NCI-H1105 (cell line): ENCODE data around the gene SH3PXD2A.

Experiments
- DNase-seq: peaks from one replicate; lab custom pipeline; 2025; lab: John Stamatoyannopoulos, UW

The SH3PXD2A gene

GRCh38 chr10:103683851-103684250, 171.5 kb downstream of the SH3PXD2A start:
- no peak for DNase-seq

- no peak for DNase-seq
Measured at GRCh38 chr10:103682631-103683030, 172.7 kb downstream of the SH3PXD2A start.

DNA sequence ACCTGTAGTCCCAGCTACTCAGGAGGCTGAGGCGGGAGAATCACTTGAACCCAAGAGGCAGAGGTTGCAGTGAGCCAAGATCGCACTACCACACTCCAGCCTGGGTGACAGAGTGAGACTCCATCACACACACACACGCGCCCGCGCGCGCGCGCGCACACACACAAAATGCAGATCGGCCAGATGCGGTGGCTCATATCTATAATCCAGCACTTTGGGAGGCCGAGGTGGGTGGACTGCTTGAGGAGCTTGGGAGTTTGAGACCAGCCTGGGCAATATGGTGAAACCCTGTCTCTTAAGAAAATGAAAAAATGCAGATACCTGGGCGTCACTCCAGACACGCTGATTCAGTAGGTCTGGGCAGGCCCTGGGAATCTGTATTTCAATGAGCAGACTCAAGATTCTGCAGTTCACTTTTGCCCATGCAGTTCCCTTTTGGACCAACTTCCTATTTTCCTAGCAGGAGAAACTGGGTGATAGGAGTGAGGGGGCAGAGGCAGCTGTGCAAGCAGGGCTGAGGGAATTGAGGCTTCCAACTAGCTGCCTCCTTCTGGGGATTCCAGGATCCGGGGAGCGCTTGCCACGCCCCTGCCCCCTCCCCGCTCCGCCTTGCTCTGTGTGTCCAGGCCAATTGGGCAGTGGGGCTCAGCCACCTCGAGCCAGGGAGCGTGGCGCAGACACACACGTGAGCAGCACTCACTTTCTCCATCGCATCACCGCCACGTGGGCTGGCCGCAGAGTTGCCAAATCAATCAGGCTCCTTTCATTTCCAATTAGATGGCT, 173.6 kb downstream of the SH3PXD2A start:
- DNase-seq: no peak

DNA sequence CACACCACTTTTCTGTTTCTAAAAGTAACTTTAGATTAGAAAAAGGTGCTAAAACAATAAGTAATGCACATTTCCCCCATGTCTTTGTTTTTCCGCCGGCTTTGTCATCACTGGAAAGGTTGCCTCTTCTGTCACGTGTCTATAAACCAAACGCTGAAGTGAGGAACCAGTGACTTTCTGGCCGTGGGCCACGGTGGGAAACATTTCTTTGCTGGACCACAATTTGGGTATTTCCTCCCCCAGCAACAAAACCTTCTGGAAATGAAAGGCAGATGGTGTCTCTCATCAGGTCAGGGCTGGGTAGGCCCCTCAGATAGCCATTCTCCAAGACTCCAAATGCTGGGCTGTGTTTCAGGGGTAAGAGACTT, 174.5 kb downstream of the SH3PXD2A start:
- DNase-seq: no peak

GRCh38 chr10:103679096-103679790, 176.1 kb downstream of the SH3PXD2A start:
- no peak for DNase-seq

GRCh38 chr10:103678178-103678526, 177.2 kb downstream of the SH3PXD2A start:
- DNase-seq: no peak

DNA sequence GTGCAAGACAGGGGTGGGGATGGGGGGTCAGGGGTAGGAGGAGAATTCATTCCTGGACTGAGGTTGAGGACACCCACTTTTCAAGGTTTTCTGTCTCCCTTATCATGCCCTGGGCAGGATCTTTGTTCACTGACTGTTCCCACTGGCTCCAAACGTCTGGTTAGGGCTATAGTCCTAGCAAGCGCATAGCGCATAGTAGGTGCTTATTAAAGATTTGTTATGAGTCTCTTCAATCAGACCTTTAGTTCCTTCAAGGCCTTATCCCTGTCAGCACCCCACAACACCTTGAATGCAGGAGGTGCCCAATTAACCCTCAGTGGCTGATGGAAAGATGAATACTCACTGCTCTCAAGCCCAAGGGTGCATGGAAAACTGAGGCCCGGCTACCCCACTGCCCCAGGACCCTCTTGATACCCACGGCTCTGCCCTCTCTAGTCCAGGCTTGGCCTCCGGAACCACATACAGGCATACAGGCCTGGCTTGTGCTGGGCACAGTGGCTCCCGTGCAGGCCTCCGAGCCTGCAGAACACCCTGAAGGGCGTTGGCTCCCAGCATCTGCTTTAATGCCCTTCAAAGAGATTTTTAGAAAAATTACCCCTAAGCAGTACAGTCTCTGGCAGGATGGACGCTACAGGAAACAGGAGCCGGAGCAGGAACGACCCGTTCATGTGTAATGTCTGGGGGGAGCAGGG, 177.7 kb downstream of the SH3PXD2A start:
- DNase-seq: no peak

DNA sequence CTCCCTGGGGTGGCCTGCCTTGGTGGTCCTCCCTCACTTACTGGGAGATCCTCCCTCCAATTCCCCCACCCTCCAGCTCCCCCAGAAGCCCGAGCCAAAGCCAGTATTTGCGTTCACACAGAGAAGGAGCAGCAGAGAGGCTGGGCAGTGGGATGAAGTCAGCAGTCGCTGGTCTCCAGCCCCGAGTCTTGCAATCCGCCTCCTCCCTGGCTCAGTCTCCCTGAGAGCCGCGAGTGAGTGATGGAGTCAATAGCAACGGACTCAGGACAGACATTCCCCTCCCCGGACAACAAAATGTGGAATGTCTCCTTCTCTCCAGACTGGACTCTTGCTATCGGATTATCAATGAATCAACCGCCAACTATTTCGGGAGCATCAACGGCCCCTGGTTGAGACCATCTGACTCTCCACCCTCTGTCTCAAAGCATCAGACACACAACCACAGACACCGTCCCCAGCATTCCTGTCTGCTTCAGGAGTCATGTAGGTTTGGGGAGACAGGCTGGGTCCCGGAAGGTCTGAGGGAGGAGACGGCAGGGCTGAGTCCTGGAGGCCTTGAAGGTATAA, 178.4 kb downstream of the SH3PXD2A start:
- no peak for DNase-seq

DNA sequence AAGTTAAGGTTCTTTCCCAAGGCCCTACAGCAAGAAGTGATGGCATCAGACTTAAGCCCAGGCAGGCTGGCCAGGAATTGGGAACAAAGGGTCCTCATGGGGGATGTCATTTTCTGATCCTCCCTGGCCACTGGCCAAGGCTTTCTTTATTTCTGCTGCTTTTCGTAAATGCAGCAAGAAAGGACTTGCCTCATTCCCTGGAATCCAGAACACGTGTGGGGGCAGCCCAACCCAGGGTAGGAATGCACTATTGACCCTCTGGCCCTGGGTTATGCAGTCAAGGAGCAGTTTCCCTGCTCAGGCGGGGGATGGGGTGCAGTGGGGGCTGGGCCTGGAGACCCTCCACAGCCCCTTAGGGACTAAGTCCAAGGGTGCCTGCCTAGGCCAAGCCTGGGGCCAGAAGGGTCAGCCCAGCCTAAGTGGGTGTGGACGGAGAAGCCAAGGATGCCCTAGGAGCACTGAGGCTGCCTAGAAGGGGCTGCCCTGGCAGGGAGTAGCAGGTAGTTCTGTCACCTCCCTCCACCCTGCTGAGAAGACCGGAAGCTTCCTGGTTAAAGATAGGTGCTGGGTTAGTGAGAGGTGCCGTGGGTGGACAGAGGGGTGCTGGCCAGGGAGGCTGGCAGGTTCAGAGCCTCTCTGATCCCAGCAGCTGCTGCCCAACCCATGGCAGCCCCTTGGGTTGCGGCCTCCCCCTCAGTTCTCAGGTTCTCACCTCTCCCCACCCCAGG, 179.2 kb downstream of the SH3PXD2A start:
- DNase-seq: no peak

DNA sequence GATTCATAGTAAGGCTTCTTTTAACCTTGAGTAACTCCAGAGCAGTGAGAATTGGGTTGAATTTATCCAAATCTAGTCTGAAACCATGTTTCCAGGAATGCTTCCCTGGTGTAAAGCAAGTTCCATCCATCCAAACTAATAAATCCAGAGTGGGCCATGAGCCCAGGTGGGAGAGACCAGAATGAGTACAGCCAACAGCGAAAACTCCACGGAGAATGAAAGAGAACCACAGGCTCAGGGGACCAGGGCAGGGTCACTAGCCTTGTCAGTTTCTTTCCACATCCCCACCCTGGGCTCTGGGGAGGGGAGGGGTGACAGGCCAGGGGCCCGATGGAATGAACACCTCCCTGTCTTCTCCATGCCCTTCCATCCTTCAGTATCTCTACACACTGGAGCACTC, 181.8 kb downstream of the SH3PXD2A start:
- DNase-seq: no peak

- DNase-seq: no peak
Measured at GRCh38 chr10:103672345-103672744, 183.0 kb downstream of the SH3PXD2A start.

- no peak for DNase-seq
Measured at GRCh38 chr10:103671126-103671895, 184.1 kb downstream of the SH3PXD2A start.

GRCh38 chr10:103669944-103670343, 185.4 kb downstream of the SH3PXD2A start:
- no peak for DNase-seq

GRCh38 chr10:103669243-103669929, 186.0 kb downstream of the SH3PXD2A start:
- no peak for DNase-seq

DNA sequence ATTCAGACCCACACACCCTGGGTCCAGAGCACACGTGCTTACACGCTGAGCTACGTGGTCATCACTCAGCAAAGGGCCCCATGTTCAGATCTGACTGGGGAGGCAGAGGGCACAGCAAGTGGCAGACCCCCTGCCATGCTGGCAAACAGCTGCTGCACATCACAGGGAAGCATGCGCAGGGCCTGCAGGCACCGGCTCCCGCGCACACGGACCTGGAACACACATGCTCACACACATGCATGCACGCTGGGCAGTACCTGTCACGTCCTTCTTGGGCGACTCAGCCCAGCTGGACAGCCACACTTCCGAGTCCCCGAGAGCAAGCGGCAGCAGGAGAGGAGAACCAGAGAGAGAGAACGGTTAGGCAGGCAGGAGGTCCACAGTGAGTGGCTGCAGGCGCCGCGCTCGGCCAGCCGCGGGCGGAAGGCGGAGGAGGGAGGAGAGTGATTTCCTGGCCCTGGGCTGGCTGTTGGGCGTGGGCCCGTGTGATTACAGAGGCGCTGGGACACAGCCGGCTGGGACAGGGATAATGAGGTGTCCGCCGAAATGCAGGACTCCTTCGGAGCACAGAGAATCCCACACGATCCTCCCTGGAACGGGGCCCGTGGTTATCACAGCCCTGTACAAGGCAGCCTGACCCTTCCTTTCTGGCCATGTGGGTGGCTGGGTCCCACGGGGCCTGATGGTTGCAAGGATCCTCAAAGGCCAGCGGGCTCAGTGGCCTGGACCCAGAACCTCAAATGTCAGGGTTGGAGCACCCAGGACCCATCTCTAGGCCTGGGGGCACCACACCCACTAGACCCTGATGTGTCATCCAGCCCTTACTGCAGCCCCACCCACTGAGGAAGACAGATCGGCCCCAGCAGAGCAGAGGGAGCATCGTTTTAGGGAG, 186.8 kb downstream of the SH3PXD2A start:
- DNase-seq: no peak

DNA sequence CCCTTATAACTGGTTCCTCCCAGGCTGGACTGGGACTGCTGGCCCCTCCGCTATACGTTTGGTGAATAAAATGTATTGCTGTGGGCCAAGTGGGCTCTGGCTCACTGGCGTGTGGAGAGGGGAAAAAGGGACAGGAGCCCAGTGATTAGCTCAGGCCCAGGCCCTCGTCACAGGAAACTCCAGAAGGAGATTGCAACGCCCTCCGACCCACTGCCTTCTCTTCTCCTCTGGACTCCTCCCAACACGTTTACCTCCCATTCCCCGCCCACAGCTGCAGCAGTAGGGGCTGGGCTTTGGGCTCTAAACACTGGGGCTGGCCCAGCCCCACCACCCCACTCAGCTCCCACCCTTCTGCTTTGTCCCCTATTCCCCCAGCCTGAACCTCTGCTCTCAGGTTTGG, 188.0 kb downstream of the SH3PXD2A start:
- DNase-seq: no peak

DNA sequence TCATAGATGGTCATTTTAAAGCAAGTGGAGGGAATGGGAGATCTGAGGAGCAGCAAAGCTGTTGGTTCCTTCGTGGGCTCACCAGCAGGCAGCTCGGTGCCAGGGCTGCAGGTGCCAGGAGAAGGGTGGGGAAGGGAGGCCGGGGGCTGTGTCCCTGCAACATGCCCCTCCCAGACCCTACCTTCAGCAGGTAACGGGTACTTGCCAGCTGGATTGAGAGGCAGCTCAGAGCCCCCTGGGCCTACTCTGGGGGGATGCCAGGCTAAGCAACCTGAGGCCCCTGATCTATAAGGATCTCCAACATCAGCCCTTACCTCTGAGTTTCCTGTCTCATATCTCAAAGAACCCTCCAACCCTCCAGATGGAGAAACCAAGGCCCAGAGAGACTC, 188.6 kb downstream of the SH3PXD2A start:
- DNase-seq: no peak

GRCh38 chr10:103666087-103666761, 189.2 kb downstream of the SH3PXD2A start:
- no peak for DNase-seq
